DOHH2 (cell line): ENCODE measurements around the gene OTUD6A.

ENCODE experiments used
- EZH2phosphoT487 ChIP-seq: fragments of 200-600 bp; sonication (generic); IDR thresholded peaks from 2 replicates; pipeline ENCODE4 v1.6.1; 2017; ENCODE audit warnings: borderline replicate concordance, mild to moderate bottlenecking, antibody characterized with exemption, low read length, moderate library complexity, mixed read lengths
- TF ChIP-seq, protein P1 (sequence below): fragments of 200-600 bp; sonication (generic); IDR thresholded peaks from one replicate; pipeline ENCODE4 v1.5.1; 2014; ENCODE audit warnings: antibody characterized with exemption, mild to moderate bottlenecking, low read depth, low read length; ENCODE audit not compliant: poor library complexity, severe bottlenecking

DNA sequence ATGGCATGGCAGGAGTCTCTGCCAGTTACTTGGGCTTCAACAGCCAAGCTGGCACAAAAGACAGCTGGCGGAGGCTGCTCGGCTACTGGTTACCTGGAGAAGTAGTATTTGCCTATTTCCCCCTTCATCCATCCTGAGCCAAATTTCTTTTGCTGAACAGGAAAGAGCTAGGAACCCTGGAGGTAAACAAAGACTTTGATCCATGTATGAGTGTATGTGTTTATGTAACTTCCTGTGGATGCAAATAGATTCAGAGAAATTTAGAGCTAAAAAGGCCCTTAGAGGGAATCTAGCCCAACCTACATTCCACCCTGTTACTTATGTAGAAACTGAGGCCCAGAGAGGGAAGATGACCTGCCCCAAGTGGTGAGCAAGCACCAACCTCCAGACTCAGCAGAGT, 23.7 kb upstream of the OTUD6A start:
- TF ChIP-seq, protein P1, sequence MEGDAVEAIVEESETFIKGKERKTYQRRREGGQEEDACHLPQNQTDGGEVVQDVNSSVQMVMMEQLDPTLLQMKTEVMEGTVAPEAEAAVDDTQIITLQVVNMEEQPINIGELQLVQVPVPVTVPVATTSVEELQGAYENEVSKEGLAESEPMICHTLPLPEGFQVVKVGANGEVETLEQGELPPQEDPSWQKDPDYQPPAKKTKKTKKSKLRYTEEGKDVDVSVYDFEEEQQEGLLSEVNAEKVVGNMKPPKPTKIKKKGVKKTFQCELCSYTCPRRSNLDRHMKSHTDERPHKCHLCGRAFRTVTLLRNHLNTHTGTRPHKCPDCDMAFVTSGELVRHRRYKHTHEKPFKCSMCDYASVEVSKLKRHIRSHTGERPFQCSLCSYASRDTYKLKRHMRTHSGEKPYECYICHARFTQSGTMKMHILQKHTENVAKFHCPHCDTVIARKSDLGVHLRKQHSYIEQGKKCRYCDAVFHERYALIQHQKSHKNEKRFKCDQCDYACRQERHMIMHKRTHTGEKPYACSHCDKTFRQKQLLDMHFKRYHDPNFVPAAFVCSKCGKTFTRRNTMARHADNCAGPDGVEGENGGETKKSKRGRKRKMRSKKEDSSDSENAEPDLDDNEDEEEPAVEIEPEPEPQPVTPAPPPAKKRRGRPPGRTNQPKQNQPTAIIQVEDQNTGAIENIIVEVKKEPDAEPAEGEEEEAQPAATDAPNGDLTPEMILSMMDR, result no peak
- no peak for TF ChIP-seq EZH2phosphoT487
